Body of pancreas (tissue), 4 donors: ENCODE results near the gene ZWILCH.
"Not testable (repeated sequence)": the region's sequence is repeated elsewhere in the genome, so short reads cannot be mapped to it uniquely, and the experiment has no call there.

ENCODE experiments used
- CTCF ChIP-seq, 7 experiments: fragments of 450-650 bp in 4 of 7; fragments of 200-600 bp in 3 of 7; sonication (generic) in 3 of 7; IDR thresholded peaks; one replicate each; pipeline ENCODE4 v1.5.1; 2016 to 2019; ENCODE audit warnings: antibody characterized with exemption in 7 of 7
- POLR2A ChIP-seq, 3 donors: fragments of 450-650 bp; IDR thresholded peaks; one replicate each; pipeline ENCODE4 v1.6.1; 2016; ENCODE audit warnings: antibody characterized with exemption in 3 of 3, mild to moderate bottlenecking in 2 of 3

- TF ChIP-seq CTCF, POLR2A (IDR thresholded peaks at IDR 0.05): not testable (repeated sequence)
These were observed 43.8 kb upstream of the ZWILCH start for GRCh38 chr15:66461294-66461693.
